ENCODE results near the gene SYNDIG1. TPM values are rescaled to one million over a fixed set of nuclear protein-coding genes. Genes with fewer than 3 reads are reported as not detected.

Gene SYNDIG1
- total RNA-seq, 1 experiment from 2014 or later: not detected

DNA sequence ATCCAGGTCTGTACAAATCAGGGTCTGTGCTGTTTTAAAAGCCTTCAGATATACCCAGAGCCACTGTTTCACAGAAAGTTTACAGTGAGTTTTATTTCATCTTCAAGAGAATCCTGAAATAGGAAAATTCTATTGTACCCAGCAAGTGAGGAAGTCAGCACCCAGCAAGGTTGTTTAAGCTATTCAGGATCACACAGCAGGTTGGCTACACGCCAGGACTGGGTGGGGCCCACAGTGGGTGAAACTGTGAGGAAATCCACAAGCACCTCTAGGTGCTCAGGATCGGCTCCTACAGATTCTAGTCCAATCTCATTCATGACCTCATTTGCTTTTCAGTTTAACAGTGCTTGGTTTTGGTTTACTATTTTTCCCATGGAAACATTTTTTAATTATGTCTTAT is 128.9 kb downstream of the SYNDIG1 start:
- in situ Hi-C loops (cut with HindIII; ENCODE audit: low pct_unique_long_range_greater_than_20kb, low sequenced_read_pairs): no loop called here
- CTCF ChIA-PET: no interaction called here

DNA sequence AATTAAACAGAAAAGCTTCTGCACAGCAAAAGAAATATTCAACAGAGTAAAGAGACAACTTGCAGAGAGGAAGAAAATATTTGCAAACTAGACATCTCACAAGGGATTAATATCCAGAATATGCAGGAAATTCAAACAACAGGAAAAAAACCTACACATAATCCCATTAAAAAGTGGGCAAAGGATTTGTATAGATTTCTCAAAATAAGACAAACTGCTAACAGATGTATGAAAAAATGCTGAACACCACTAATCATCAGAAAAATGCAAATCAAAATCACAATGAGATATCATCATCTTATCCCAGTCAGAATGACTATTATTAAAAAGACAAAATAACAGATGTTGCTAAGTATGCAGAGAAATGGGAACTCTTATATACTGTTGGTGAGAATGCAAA is 129.6 kb downstream of the SYNDIG1 start:
- ChIA-PET POLR2A (no interaction called here), CTCF (no interaction called here)
- in situ Hi-C loops (cut with HindIII; ENCODE audit: low pct_unique_long_range_greater_than_20kb, low sequenced_read_pairs): no loop called here

More for the DNA sequence above, 128.9 kb downstream of the SYNDIG1 start:
- TF ChIP-seq TCF7L2 (IDR thresholded peaks at IDR 0.05; ENCODE audit: low read depth, low read length) (no peak), SIN3A (IDR thresholded peaks at IDR 0.05; ENCODE audit: borderline replicate concordance, insufficient read depth, low read depth, low read length) (no peak), POLR2AphosphoS5 (IDR thresholded peaks at IDR 0.05; ENCODE audit: low read depth, low read length) (no peak)
- TF ChIP-seq, protein P1, sequence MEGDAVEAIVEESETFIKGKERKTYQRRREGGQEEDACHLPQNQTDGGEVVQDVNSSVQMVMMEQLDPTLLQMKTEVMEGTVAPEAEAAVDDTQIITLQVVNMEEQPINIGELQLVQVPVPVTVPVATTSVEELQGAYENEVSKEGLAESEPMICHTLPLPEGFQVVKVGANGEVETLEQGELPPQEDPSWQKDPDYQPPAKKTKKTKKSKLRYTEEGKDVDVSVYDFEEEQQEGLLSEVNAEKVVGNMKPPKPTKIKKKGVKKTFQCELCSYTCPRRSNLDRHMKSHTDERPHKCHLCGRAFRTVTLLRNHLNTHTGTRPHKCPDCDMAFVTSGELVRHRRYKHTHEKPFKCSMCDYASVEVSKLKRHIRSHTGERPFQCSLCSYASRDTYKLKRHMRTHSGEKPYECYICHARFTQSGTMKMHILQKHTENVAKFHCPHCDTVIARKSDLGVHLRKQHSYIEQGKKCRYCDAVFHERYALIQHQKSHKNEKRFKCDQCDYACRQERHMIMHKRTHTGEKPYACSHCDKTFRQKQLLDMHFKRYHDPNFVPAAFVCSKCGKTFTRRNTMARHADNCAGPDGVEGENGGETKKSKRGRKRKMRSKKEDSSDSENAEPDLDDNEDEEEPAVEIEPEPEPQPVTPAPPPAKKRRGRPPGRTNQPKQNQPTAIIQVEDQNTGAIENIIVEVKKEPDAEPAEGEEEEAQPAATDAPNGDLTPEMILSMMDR (IDR thresholded peaks at IDR 0.05): no peak
- TF ChIP-seq, protein P2, sequence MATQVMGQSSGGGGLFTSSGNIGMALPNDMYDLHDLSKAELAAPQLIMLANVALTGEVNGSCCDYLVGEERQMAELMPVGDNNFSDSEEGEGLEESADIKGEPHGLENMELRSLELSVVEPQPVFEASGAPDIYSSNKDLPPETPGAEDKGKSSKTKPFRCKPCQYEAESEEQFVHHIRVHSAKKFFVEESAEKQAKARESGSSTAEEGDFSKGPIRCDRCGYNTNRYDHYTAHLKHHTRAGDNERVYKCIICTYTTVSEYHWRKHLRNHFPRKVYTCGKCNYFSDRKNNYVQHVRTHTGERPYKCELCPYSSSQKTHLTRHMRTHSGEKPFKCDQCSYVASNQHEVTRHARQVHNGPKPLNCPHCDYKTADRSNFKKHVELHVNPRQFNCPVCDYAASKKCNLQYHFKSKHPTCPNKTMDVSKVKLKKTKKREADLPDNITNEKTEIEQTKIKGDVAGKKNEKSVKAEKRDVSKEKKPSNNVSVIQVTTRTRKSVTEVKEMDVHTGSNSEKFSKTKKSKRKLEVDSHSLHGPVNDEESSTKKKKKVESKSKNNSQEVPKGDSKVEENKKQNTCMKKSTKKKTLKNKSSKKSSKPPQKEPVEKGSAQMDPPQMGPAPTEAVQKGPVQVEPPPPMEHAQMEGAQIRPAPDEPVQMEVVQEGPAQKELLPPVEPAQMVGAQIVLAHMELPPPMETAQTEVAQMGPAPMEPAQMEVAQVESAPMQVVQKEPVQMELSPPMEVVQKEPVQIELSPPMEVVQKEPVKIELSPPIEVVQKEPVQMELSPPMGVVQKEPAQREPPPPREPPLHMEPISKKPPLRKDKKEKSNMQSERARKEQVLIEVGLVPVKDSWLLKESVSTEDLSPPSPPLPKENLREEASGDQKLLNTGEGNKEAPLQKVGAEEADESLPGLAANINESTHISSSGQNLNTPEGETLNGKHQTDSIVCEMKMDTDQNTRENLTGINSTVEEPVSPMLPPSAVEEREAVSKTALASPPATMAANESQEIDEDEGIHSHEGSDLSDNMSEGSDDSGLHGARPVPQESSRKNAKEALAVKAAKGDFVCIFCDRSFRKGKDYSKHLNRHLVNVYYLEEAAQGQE (IDR thresholded peaks at IDR 0.05; ENCODE audit: insufficient read depth in 1 of 2, low read depth in 2 of 2, low read length in 1 of 2): no peak
- no peak overlapping the region for H3K27ac ChIP-seq (ENCODE audit: low read length)
- POLR2A ChIA-PET: no interaction called here
- no peak overlapping the region for H3K4me3 ChIP-seq (ENCODE audit: low read depth in 2 of 2, low read length in 2 of 2)
- H3K4me1 ChIP-seq (ENCODE audit: control insufficient read depth, insufficient read depth, low read length): no peaks in the 10 kb centered on the region
- no peaks in the 10 kb centered on the region for H3K9me3 ChIP-seq (ENCODE audit: control insufficient read depth, insufficient read depth, low read depth, low read length)
- BruUV-seq (replicated peaks): no TSS peak
- H3K36me3 ChIP-seq (ENCODE audit: control insufficient read depth, insufficient read depth, low read length): no peaks in the 10 kb centered on the region
- intact Hi-C loops (cut with micrococcal nuclease; ENCODE audit: unreplicated experiment): no loop called here
- DNase-seq (ENCODE audit: low read depth, low spot score) (no peak), ATAC-seq (no peak)
- H3K27me3 ChIP-seq (ENCODE audit: control insufficient read depth, insufficient read depth, low read length): no peaks in the 10 kb centered on the region

More for the DNA sequence above, 129.6 kb downstream of the SYNDIG1 start:
- DNase-seq (ENCODE audit: low read depth, low spot score): no peak
- no peak overlapping the region for H3K27ac ChIP-seq (ENCODE audit: low read length)
- H3K27me3 ChIP-seq (ENCODE audit: control insufficient read depth, insufficient read depth, low read length): no peaks in the 10 kb centered on the region
- no peaks in the 10 kb centered on the region for H3K9me3 ChIP-seq (ENCODE audit: control insufficient read depth, insufficient read depth, low read depth, low read length)
- no peak for ATAC-seq
- intact Hi-C loops (cut with micrococcal nuclease; ENCODE audit: unreplicated experiment): no loop called here
- no peaks in the 10 kb centered on the region for H3K36me3 ChIP-seq (ENCODE audit: control insufficient read depth, insufficient read depth, low read length)
- no peaks in the 10 kb centered on the region for H3K4me1 ChIP-seq (ENCODE audit: control insufficient read depth, insufficient read depth, low read length)
- no peak overlapping the region for H3K4me3 ChIP-seq (ENCODE audit: low read depth in 2 of 2, low read length in 2 of 2)
- TF ChIP-seq, protein P2 (IDR thresholded peaks at IDR 0.05; ENCODE audit: insufficient read depth in 1 of 2, low read depth in 2 of 2, low read length in 1 of 2): no peak
- TF ChIP-seq SIN3A (IDR thresholded peaks at IDR 0.05; ENCODE audit: borderline replicate concordance, insufficient read depth, low read depth, low read length) (no peak), POLR2AphosphoS5 (IDR thresholded peaks at IDR 0.05; ENCODE audit: low read depth, low read length) (no peak), TCF7L2 (IDR thresholded peaks at IDR 0.05; ENCODE audit: low read depth, low read length) (no peak)
- TF ChIP-seq, protein P1 (IDR thresholded peaks at IDR 0.05): no peak
- BruUV-seq (replicated peaks): no TSS peak

Data from Panc1 (cell line).